ENCODE results near the gene CHPT1.

CHPT1 gene

DNA sequence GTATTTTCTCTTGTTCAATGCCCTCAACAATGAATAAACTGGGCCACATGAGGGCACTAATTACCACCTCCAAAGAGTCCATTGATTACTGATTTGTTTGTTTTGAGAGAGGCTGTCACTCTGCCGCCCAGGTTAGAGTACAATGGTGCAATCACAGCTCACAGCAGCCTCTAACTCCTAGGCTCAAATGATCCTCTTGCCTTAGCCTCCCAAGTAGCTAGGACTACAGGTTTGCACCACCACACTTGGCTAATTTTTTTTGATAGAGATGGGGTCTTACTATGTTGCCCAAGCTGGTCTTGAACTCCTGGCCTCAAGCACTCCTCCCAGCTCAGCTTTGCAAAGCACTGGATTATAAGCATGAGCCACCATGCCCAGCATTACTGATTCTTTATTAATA, 70.1 kb downstream of the CHPT1 start:
- DNase-seq: no peak

DNA sequence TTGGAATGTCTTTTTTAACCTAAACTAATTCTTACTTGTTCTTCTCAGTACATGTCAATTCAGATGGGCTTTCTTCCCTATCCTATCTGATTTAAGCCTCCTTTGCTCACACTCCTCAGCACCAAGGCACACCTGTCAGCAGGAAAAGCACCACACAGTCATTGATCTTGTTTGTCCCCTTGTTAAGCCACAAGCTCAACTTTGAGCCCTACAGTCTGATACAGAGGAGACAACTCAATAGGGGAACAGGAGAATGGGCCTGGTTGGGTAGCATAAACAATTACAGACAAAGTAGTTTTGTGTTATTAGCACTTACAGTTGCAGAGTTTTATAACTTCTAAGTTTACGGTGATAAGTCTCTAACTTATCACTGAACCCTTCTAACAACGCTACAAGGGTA, 71.3 kb downstream of the CHPT1 start:
- DNase-seq: peak; percentile 44

GRCh38 chr12:101769865-101770264, 72.4 kb downstream of the CHPT1 start:
- DNase-seq: no peak

GRCh38 chr12:101772012-101772775, 74.8 kb downstream of the CHPT1 start:
- DNase-seq: no peak

DNA sequence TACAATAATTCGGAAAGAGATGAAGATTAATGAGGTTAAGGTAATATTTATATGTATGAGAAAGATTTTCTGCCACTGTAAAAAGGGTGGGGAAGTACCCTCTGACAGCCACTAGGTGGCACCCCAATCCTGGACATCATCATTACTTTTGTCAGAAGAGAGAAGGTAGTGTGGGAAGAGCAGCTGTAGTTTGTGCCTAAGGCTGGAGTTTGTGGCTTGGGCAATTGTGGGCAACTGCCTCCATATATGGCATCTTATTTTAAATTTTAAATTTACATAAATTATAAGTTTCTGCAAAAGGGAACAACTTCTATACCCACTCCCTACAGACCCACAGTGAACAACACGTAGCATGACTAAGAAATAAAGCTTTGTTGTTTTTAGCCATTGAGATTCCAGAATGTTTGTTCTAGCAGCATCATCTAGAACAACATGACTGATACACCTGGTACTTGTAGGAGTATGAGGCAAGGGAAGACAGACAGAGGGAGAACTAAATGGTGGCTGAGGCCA, 76.3 kb downstream of the CHPT1 start:
- DNase-seq: peak; percentile 78

GRCh38 chr12:101775816-101776215, 78.4 kb downstream of the CHPT1 start:
- no peak for DNase-seq

GRCh38 chr12:101777485-101777884, 80.0 kb downstream of the CHPT1 start:
- DNase-seq: no peak

- no peak for DNase-seq
These were observed 80.5 kb downstream of the CHPT1 start for GRCh38 chr12:101777978-101778377.

Data from NCI-H82 (cell line).